HL-60 (cell line): ENCODE results near the gene MCU.

Experiments used
- CTCF ChIP-seq: IDR thresholded peaks from one replicate; pipeline ENCODE4 v1.5.1; 2011; ENCODE audit warnings: low read length, control low read depth, inconsistent platforms; ENCODE audit not compliant: insufficient read depth
- GABPA ChIP-seq: IDR thresholded peaks from 2 replicates; pipeline ENCODE4 v1.6.1; 2012; ENCODE audit warnings: low read depth
- POLR2AphosphoS5 ChIP-seq: IDR thresholded peaks from 2 replicates; pipeline ENCODE4 v1.6.1; 2012; ENCODE audit warnings: low read depth
- SPI1 ChIP-seq: IDR thresholded peaks from 2 replicates; pipeline ENCODE4 v1.6.1; 2012; ENCODE audit warnings: low read depth, mild to moderate bottlenecking, borderline replicate concordance
- TF ChIP-seq, protein P1 (sequence below): IDR thresholded peaks from 2 replicates; pipeline ENCODE4 v1.6.1; 2012; ENCODE audit warnings: low read depth; ENCODE audit not compliant: insufficient replicate concordance

GRCh38 chr10:72793752-72794151 is 101.8 kb downstream of the MCU start:
- TF ChIP-seq CTCF (no peak), POLR2AphosphoS5 (no peak), SPI1 (no peak), GABPA (no peak)
- TF ChIP-seq, protein P1, sequence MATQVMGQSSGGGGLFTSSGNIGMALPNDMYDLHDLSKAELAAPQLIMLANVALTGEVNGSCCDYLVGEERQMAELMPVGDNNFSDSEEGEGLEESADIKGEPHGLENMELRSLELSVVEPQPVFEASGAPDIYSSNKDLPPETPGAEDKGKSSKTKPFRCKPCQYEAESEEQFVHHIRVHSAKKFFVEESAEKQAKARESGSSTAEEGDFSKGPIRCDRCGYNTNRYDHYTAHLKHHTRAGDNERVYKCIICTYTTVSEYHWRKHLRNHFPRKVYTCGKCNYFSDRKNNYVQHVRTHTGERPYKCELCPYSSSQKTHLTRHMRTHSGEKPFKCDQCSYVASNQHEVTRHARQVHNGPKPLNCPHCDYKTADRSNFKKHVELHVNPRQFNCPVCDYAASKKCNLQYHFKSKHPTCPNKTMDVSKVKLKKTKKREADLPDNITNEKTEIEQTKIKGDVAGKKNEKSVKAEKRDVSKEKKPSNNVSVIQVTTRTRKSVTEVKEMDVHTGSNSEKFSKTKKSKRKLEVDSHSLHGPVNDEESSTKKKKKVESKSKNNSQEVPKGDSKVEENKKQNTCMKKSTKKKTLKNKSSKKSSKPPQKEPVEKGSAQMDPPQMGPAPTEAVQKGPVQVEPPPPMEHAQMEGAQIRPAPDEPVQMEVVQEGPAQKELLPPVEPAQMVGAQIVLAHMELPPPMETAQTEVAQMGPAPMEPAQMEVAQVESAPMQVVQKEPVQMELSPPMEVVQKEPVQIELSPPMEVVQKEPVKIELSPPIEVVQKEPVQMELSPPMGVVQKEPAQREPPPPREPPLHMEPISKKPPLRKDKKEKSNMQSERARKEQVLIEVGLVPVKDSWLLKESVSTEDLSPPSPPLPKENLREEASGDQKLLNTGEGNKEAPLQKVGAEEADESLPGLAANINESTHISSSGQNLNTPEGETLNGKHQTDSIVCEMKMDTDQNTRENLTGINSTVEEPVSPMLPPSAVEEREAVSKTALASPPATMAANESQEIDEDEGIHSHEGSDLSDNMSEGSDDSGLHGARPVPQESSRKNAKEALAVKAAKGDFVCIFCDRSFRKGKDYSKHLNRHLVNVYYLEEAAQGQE = no peak
